NCI-H1048 (cell line): ENCODE data around the gene MRPL24.

Experiments
- DNase-seq: peaks from one replicate; lab custom pipeline; 2025; lab: John Stamatoyannopoulos, UW

The MRPL24 gene

DNA sequence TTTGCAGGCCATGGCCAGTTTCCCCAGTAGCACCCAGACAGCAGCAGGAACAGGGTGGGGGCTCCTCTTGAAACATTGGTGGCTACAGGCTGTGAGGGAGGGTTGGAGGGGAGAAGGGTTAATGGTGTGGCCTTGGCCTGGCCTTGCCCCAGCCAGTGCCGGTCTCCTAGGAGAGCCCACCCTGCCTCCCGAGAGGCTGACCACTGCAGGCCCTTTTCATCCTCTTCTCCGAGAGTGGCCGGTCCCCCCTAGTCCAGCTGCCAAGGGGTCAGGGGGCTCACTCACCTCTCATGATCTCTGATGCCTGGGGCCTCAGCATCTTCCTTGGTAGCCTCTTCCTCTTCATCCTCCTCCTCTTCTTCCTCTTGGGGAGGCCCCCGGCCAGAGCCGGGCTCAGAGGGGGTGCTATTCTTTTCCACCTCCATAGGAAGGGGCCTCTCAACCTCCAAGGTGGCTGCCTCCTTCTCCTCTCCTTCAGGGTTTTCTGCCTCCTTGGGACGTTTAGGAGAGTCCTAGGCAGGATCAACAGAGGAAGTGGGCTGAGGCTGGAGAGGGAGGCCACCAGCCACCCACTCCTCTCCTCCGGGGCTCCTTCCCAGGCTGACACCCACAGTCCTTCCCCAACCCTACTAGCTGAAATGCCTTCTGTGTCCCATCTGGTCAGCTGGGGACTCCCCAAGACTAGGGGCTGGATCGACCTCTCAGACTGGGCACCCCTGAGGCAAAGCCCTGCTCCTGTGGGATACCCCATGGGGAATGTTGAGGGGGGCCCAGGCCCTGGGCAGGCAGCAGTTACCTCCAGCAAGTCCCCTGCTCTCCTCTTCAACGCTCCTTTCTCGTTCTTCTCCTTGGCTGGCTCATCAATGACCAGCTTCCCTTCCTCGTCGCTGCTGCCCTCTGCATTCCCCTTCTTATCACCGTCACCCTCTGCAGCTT lies 2.7 kb upstream of the MRPL24 start:
- no peak for DNase-seq

DNA sequence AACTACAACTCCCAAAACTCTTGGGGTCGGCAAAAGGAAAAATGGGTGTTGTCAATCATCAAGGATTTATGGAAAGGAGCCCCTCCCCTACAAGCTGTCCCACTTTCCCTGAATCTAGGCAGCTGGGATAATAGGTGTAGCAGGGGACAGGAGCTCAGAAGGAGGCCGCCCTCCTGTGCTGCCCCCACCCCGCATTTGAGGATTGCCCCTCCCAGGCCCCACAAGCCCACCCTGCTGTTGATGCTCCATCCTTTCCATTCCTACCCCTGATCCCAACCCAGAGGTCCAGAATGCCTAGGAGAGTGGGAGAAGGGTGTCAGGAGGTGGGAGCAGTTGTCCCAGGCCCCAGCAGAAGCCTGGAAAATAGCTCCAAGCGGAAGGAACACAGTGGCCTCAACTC lies 1.9 kb upstream of the MRPL24 start:
- no peak for DNase-seq

DNA sequence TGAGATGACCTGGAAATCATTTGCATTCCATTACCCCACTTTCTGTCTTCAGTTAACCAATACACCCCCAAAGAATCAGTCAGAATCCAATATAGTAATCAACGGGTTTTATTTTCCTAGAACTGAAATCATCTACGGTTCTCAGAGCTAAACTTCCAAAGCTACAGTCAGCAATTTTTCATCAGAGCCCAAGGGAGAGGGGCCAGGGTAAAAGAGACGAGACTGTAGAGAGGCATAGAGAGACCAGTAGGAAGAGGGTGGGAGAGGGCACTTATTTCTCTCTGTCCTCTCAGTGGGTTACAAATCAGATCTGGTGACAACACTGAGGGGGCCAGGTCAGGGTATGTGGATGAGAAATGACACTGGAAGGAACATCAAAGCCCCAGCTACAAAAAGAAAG lies 1.1 kb upstream of the MRPL24 start:
- DNase-seq = no peak

DNA sequence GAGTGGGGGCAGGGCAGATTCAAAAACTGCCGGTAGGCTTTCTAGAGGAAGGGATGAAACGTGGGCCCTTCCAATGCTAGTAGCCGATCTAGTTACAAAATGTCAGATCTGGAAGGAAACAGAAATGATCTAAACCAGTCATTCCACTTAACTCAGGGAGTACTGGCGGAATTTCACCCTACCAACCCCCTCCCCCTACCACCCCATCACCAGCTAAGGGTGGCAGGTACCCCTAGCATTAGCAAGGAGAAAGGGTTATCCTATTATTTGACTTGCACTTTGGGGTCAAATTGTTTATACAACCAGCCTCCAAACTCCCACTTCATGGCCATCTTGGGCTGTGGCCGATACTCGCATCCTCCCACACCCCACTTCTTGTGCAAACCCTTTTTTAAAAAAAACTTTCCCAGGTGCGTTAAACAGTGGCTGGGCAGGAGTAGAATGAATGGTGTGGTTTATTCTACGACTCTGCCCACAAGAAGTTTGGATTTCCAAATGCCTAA lies 644 bp upstream of the MRPL24 start:
- no peak for DNase-seq

DNA sequence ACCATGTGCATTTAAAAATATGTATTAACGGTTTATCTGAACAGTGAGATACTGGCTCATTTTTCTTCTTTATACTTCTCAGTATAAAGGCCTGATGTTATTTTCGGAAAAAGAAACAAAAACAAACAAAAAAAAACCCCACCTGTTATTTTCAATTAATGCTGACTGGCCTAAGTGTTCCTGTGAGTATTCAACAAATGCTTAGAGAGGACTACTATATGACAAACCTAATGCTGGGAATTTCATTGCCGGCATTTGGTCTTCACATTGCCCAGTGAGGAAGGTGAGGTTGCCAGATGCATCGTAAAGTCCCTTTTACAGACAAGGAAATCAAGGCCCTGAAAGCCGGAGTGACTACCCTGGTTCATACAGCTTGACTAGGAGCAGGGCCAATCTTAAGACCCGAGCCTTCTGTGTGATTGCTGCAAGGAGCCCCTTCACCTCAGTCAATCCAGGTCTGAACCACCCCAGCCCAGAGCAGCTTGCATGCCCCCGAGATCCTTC lies 599 bp downstream of the MRPL24 start:
- DNase-seq = no peak

DNA sequence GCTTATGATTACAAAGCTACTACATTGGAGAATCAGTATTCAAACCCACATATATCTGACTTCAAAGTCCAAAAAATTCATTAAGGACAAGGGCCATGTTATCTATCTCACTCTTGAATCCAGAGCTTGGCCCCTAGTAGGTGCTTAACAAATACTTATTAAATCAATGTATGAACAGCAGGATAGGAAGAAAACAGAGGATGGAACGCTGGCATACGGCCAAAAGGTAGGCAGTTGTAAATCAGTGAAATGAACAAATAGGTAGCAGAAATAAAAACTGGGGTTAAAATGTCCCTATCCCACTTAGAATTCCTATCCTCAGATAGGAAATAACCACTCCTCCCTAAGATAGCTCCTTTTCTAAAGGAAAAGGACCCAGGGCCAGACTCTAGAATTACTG lies 2.0 kb downstream of the MRPL24 start:
- no peak for DNase-seq

DNA sequence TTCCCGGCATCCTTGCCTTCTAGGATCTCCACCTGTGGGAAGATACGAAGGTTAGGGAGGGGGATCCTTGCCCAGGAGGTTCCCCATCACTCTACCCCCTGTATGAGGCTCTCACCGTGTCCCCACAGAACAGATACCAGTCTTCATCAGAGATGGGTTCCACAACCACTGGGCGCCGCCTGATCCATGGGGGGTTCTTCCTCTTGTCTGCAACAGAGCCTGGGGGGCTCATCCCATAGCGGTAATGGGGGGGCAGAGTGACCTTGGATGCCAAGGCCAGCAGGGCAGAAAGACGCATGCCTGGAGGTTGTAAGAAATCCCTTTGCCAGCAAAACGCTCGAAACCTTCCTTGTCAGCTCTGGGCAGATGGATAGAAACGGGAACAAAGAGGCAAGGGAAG lies 2.5 kb downstream of the MRPL24 start:
- DNase-seq = no peak

DNA sequence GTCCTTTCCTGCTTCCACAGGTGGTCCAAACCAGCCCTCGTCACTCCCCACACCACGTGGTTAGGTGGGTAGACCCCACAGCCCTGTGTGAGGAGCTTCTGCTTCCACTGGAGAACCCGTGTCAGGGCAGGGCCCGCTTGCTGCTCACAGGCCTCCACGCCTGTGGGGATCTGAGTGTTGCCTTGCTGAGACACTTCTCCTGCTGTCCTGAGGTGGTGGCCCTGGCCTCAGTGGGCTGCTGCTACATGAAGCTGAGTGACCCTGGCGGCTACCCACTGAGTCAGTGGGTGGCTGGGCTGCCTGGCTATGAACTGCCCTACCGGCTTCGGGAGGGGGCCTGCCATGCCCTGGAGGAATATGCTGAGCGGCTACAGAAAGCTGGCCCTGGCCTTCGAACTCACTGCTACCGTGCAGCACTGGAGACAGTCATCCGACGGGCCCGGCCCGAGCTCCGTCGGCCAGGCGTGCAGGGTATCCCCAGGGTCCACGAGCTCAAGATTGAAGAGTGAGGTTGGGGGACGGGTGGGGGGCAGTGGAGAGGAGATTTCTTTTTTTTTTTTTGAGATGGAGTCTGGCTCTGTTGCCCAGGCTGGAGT lies 6.8 kb downstream of the MRPL24 start:
- no peak for DNase-seq

DNA sequence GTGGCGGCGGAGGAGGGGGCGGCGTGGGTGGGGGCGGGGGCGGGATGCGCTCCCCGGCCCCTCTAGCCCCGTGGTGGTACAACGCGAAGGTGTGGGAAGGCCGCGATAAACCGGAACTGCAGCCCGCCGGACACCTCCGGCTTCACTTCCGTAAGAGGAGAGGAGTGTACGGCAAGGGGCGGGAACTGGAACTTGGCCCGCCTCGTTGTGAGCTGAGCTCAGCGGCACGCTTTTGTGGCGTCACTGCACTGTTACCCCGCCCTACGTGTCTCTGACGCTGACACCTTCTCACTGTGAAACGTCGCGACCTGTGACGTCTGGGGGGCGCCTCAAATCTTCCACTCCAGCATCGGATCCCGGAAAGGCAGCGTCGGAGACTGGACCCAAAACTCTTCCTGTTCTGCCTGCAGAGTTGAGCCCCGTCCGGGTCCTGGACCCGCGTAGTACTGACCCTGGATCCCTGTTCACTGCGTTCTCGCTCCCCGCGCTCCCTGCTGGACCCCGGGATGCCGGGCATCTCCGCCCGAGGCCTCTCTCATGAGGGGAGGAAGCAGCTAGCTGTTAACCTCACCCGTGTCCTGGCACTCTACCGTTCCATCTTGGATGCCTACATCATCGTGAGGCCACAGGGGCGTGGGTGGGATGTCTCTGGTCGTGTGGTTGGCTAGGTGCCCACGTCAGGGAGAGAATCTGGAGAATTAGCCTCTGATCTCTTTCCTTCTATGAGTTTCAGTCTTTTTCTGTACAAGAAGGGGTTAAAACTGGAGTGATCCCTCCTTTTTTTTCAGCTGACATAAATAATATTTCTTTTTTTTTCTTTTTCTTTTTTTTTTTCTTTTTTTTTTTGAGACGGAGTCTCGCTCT lies 12.1 kb downstream of the MRPL24 start, which contains the start of gene ISG20L2:
ISG20L2 (minus strand) TSS at position 168 of the 864 bp plus-strand sequence. CDS start 1,114 bp downstream, outside the sequence.
- peak; percentile 97 for DNase-seq

DNA sequence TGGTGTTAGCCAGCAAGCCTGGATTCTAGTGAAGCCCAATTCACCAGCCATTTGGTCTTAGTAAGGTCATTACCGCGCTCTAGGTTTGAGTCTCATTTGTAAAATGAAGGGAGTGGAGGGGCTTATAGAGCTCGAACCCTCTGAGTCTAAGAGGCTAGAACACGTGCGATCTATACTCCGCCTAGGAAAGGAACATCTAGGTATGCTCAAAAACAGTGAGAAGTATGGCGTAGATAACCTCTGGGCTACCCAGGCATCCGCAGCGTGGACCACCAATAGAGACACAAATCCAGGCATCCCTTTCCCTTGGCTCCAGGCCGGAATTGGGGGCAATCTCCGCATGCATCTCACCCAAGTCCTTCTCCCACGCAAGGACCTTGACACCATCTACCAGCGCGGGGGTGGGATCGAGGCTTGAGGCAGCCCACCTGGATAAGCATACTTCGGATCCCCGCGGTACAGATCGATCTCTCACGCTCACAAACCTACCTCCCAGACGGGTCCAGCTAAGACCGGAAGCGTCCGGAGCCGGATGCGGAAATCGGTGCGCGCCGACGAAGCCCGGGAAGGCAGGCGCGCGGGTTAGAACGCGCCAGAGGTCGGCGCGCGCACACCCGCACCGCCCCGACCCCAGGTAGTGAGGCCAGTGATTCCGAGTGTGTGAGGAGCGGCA lies 12.8 kb downstream of the MRPL24 start, which contains the start of gene METTL25B:
METTL25B (plus strand) TSS at position 544 of the 673 bp plus-strand sequence. CDS start 636 bp downstream, outside the sequence.
- DNase-seq = peak; percentile 83

DNA sequence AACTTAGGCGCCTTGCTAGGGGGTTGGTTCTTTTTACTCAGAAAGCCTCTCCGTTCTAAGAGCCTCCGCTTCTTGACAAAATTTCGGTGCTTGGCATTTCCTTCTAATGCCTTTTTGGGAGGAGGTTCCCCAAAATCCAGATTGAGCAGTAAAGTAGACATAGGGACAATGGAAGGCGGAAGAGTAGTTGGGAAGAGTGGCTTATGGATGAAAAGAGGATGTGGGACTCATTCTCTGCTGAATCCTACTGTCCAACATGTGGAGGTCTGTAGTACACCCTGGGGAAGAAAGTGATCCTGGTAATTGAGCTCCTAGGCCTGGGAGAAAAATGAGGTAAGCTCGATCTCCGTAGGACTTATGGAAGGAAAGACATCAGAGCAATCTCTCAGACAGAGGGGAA lies 13.4 kb downstream of the MRPL24 start:
- no peak for DNase-seq

DNA sequence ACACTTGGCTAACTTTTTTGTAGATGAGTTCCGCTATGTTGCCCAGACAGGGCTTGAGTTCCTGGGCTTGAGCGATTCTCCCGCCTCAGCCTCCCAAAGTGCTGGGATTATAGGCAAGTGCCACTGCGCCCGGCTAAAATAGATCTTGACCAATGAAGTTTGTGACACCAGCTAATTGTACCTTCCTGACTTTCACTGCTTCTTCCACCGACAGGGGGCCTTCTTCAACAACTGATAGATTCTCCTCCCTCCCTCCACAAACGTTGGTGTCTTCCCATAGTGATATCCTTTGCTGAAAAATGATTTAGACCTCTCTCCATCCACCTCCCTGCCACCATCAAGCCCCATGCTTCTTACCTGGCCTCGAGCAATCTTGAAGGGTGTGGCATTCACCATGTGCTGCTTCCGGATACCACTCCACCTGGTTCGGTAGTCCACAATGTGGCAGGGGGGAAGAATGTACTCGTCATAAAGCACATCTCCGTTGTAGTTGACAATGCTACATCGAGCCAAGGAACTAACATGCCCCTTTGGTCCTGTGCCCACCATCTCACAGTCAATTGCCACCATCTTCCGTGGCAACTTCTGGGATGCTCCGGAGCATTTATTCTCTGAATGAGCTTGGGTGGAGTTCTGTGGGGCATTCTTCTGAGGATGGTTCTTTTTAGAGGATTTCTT lies 14.2 kb downstream of the MRPL24 start:
- DNase-seq = no peak

DNA sequence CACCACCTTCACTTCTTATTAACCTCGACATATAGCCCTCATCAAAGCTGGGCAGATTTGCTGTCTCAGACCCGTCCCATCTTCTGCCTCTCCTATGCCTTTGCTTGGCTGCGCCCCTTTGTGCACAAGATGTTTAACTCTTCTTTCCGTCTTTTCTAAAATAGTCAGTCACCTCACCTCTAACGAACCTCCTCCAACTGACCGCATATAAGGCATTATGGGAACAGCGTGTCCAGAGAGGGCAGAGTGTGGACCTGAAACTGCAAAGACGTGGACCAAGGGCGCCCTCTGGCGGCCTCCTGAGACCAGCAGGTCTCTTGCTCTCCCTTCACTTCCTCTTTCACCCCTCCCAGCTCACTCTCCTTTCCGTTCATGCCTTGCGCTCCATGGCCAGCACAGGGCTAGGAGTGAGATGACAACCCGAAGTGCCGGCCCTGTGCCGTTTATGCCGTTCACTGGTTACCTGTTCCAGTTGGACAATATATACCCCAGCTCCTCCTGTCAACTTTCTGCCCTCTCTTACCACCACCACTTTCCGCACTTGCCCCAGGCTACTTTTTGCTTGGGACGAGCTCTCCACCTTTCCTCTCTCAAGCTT lies 15.1 kb downstream of the MRPL24 start:
- DNase-seq = peak; percentile 69

DNA sequence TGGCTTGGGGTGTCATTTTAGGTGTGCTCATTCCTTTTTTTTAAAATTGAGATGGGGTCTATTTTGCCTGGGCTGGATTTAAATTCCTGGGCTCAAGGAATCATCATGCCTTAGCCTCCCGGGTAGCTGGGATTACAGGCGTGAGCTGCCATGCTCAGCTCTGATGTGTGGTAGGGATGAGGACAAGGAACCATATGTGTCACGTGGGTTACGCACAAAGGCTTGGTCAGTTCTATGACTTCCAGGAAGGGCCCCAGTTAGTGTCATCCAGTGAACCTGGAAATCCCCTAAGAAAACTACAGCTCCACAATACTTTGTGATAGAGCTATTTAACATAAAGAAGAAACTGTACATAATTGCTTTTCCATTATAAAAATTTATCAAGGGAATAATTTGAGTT lies 19.4 kb downstream of the MRPL24 start:
- no peak for DNase-seq

DNA sequence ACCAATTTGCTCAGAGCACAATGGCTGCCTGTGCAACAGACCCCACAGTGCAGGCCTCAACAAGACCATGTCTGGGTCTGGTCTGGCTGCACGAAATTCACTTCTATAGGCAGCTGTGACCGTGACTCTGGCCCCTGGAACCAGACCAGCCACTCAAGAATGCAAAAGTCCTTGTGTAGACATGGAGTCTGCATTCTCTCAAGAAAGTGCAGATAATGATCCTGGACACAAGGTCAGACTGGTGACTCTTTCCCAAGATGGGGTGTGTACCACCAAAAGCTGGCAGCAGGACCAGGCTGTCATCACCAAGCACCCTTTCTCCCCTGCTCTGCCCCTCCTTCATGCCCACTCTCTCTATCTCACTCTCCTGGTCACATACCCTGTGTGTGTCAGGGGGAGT lies 19.8 kb downstream of the MRPL24 start:
- DNase-seq = no peak

DNA sequence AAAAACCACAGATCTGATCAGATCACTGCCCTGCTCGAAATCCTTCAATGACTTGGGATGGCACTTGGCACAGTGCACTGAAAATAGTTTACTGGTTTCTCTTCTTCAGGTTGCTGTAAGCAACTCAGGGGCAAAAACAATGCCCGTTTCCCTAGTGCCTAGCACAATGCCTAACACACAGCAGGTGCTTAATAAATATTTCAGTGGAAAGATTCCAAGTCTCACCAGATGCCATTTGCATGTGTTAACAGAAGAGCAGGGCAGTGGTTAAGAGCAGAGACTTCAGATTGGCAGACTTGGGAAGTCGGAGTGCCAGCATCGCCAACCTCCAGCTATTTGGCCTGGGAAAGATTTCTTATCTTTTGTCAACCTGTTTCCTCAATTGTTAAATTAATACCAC lies 23.5 kb downstream of the MRPL24 start:
- DNase-seq = no peak

DNA sequence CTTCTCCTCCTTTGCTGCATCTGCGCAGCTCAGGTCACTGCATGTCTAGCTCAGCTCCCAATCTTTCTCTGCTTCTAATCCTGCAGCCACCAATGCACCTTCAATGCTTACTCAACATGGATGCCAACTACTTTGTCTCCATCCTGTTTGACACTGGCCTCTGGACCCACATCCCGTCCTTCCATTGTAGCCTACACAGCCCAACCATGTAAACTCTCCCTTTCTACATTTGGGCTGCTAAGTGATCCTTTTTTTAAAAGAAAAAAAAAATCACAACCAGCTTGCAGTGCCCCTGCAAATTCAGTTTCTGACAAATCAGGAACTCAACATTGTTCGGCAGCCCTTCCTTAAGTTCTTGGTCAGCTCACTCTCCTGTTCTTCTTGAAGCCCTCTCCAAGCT lies 26.1 kb downstream of the MRPL24 start:
- no peak for DNase-seq

DNA sequence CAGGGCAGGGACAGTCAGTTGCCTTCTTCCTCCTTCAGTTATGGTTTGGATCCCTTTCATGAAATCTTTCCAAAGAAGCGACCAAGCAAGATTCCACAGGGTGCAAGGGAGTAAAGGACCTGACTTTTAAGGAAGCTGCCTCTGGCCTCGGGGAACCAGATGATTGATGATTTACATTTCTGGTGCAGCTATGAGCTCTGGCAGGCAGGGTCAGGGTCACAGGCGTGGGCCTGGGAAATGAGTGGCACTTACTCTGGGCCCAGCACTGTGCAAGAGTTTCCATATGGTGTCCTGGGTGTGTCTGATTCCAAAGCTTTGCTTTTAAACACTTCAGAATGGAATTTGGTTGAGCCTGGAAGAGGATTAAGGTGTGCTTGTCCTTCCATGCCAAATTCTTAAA lies 28.3 kb downstream of the MRPL24 start:
- DNase-seq = no peak

DNA sequence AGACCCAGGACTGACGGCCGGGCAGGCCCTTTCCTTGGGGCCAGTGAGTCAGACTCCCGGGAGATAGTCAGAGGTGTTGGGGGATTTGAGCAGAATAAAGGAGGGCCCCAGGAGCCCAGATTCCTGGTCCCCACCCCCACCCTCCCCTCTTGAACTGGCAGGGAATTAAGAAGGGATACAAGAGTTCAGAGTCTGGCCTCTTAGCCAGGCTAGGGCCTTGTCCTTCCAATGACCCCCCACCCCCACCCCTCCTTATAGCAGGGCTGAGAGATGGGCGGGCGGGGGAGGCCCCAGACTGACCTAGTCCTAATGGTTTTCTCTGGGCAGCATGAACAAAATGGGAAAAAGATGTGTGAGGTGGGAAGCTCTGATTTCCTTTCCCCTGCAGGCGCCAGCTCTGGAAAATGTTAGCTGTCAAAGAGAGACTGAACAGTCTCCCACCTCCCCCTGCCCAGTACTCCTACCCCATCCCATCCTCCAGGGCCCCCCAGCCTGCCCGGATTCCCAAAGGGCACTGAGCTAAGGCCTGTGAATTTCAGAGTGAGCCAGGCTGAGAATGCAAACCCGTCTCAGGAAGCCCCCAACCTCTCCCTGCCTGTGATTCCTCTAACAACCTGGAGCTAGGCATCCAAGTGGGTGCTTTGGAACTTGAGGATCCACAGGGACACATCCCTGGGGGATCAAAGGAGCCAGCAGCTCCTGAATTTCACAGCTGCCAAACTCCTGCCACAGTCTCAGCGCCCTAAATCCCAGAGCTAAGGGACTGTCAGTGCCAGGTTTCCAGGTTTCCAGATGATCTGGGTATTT lies 29.7 kb downstream of the MRPL24 start:
- DNase-seq = no peak
